GM21737 (cell line): Measurements from ENCODE around the gene CLDN2.
"Not testable (repeated sequence)": the region's sequence is repeated elsewhere in the genome, so short reads cannot be mapped to it uniquely, and the experiment has no call there.

ENCODE experiments used
- ATAC-seq: cut with Tn5 transposase; IDR thresholded peaks from one replicate; pipeline ENCODE4 v1.9.1; 2021; ENCODE audit warnings: mild to moderate bottlenecking, moderate library complexity; ENCODE audit not compliant: unreplicated experiment

The CLDN2 gene

GRCh38 chrX:106919932-106920452 lies at the start of gene CLDN2:
CLDN2 (plus strand) TSS chrX:106920402; CDS start chrX:106928229, 7,827 bp downstream.
- ATAC-seq, result no peak

GRCh38 chrX:106872796-106873195 lies 47.4 kb upstream of the CLDN2 start:
- not testable (repeated sequence) for ATAC-seq

- no peak for ATAC-seq
Measured at GRCh38 chrX:106874075-106874474, 46.1 kb upstream of the CLDN2 start.

GRCh38 chrX:106875151-106875550 lies 45.1 kb upstream of the CLDN2 start:
- no peak for ATAC-seq

- ATAC-seq, result no peak
Measured at GRCh38 chrX:106889468-106889867, 30.7 kb upstream of the CLDN2 start.

GRCh38 chrX:106891762-106892460 lies 28.3 kb upstream of the CLDN2 start:
- ATAC-seq, result no peak

- no peak for ATAC-seq
Measured at GRCh38 chrX:106894392-106894909, 25.8 kb upstream of the CLDN2 start.

- ATAC-seq, result no peak
Measured at GRCh38 chrX:106894978-106895452, 25.2 kb upstream of the CLDN2 start.

GRCh38 chrX:106897259-106897658 lies 22.9 kb upstream of the CLDN2 start:
- no peak for ATAC-seq

GRCh38 chrX:106898462-106898861 lies 21.7 kb upstream of the CLDN2 start:
- peak; percentile 84 for ATAC-seq

GRCh38 chrX:106899276-106899675 lies 20.9 kb upstream of the CLDN2 start:
- no peak for ATAC-seq

- no peak for ATAC-seq
Measured at GRCh38 chrX:106899841-106900240, 20.4 kb upstream of the CLDN2 start.

GRCh38 chrX:106901341-106901740 lies 18.9 kb upstream of the CLDN2 start:
- no peak for ATAC-seq

GRCh38 chrX:106901781-106902219 lies 18.4 kb upstream of the CLDN2 start:
- ATAC-seq, result no peak

GRCh38 chrX:106902684-106903083 lies 17.5 kb upstream of the CLDN2 start:
- ATAC-seq, result no peak

GRCh38 chrX:106903291-106903824 lies 16.8 kb upstream of the CLDN2 start, which contains the start of gene RIPPLY1:
RIPPLY1 (minus strand) TSS chrX:106903341; CDS start chrX:106903287, 54 bp downstream.
- no peak for ATAC-seq

- ATAC-seq, result no peak
Measured at GRCh38 chrX:106903856-106904528, 16.2 kb upstream of the CLDN2 start.

GRCh38 chrX:106905064-106905708 lies 15.0 kb upstream of the CLDN2 start:
- no peak for ATAC-seq

GRCh38 chrX:106906361-106906760 lies 13.8 kb upstream of the CLDN2 start:
- ATAC-seq, result no peak

- ATAC-seq, result no peak
Measured at GRCh38 chrX:106912864-106913263, 7.3 kb upstream of the CLDN2 start.
